Panc1 (cell line): ENCODE measurements around the gene OR7G1. TPM values are rescaled to one million over a fixed set of nuclear protein-coding genes. Genes with fewer than 3 reads are reported as not detected.

Experiments used
- ATAC-seq: fragments of 200-7000 bp; cut with Tn5 transposase; 2 replicates; pipeline ENCODE4 v1.9.1; 2020; ENCODE audit warnings: mild to moderate bottlenecking, moderate library complexity
- BruUV-seq: library from RNA; stranded (reverse); fragments of 400-500 nt; replicated peaks from 2 replicates; lab custom pipeline; 2021; lab: Mats Ljungman, UMichigan
- CTCF ChIA-PET: fragments of 300-600 bp; sonication (Branson Sonifier 250); formaldehyde crosslinking; loops from one replicate; lab custom pipeline; 2022; ENCODE audit warnings: antibody characterized with exemption; lab: Charles Lee
- POLR2A ChIA-PET: fragments of 300-600 bp; sonication (Branson Sonifier 250); formaldehyde crosslinking; loops from one replicate; lab custom pipeline; 2022; ENCODE audit warnings: antibody characterized with exemption; lab: Charles Lee
- DNase-seq: peaks from one replicate; pipeline ENCODE4 v3.0.0-alpha.2; 2010; ENCODE audit warnings: low read depth, low spot score
- H3K27ac ChIP-seq: 2 replicates; pipeline ENCODE4 v1.5.1; 2011; ENCODE audit warnings: mild to moderate bottlenecking, low read length, inconsistent platforms
- H3K27me3 ChIP-seq: fragments of 200-500 bp; sonication (Bioruptor generic); 2 replicates; pipeline ENCODE4 v1.6.0; 2014; ENCODE audit warnings: low read length, inconsistent platforms; ENCODE audit not compliant: control insufficient read depth, insufficient read depth
- H3K36me3 ChIP-seq: fragments of 200-500 bp; sonication (Bioruptor generic); 2 replicates; pipeline ENCODE4 v1.5.1; 2014; ENCODE audit warnings: inconsistent platforms, mild to moderate bottlenecking, low read length, moderate library complexity; ENCODE audit not compliant: control insufficient read depth, insufficient read depth
- H3K4me1 ChIP-seq: 2 replicates; pipeline ENCODE4 v1.5.1; 2011; ENCODE audit warnings: inconsistent platforms, mild to moderate bottlenecking, low read length, moderate library complexity; ENCODE audit not compliant: control insufficient read depth, insufficient read depth
- H3K4me3 ChIP-seq, 2 experiments: 2 replicates each; pipeline ENCODE4 v1.5.1; 2011 to 2012; ENCODE audit warnings: low read depth in 2 of 2, low read length in 2 of 2, mild to moderate bottlenecking in 2 of 2, inconsistent platforms in 1 of 2, moderate library complexity in 1 of 2
- H3K9me3 ChIP-seq: fragments of 200-500 bp; sonication (Bioruptor generic); 2 replicates; pipeline ENCODE4 v1.5.1; 2014; ENCODE audit warnings: low read depth, mild to moderate bottlenecking, inconsistent platforms, low read length, moderate library complexity; ENCODE audit not compliant: control insufficient read depth, insufficient read depth
- CTCF ChIP-seq: fragments of 450-650 bp; IDR thresholded peaks from 2 replicates; pipeline ENCODE4 v1.5.1; 2017; ENCODE audit warnings: mild to moderate bottlenecking
- POLR2AphosphoS5 ChIP-seq: IDR thresholded peaks from 2 replicates; pipeline ENCODE4 v1.6.1; 2012; ENCODE audit warnings: mild to moderate bottlenecking, low read depth, low read length, moderate library complexity
- REST ChIP-seq, 2 experiments: IDR thresholded peaks; 2 replicates each; pipeline ENCODE4 v1.6.1; 2011 to 2012; ENCODE audit warnings: low read depth in 2 of 2, control low read depth in 1 of 2, low read length in 1 of 2, mild to moderate bottlenecking in 1 of 2, moderate library complexity in 1 of 2; ENCODE audit not compliant: insufficient read depth in 1 of 2
- SIN3A ChIP-seq: IDR thresholded peaks from 2 replicates; pipeline ENCODE4 v1.6.1; 2012; ENCODE audit warnings: low read depth, mild to moderate bottlenecking, low read length, moderate library complexity, borderline replicate concordance; ENCODE audit not compliant: insufficient read depth
- TCF7L2 ChIP-seq: IDR thresholded peaks from 2 replicates; pipeline ENCODE4 v1.6.1; 2011; ENCODE audit warnings: mild to moderate bottlenecking, low read depth, low read length, inconsistent platforms
- in situ Hi-C: cut with HindIII; loops from 2 replicates; pipeline ENCODE4 v1.10.0; 2016; ENCODE audit warnings: low sequenced_read_pairs, low pct_unique_long_range_greater_than_20kb
- intact Hi-C: fragments of 100-400 bp; cut with micrococcal nuclease; formaldehyde crosslinking; loops from one replicate; pipeline ENCODE4 v1.10.0; 2022; ENCODE audit not compliant: unreplicated experiment
- total RNA-seq: library from RNA; stranded (reverse); gene quantifications from one replicate; pipeline ENCODE4 v1.2.1, GENCODE V29; 2021; ENCODE audit not compliant: unreplicated experiment

The OR7G1 gene
- total RNA-seq, 1 experiment from 2014 or later, result not detected

GRCh38 chr19:9149997-9150396 lies 34.4 kb upstream of the OR7G1 start:
- no TSS peak for BruUV-seq
- Histone ChIP-seq H3K36me3 (no peaks in the 10 kb centered on the region), H3K27me3 (no peaks in the 10 kb centered on the region), H3K9me3 (peaks cover 47% of the 10 kb centered on the region; the same call in 1 of the 2 replicates), H3K27ac (no peak overlapping the region), H3K4me1 (no peaks in the 10 kb centered on the region), H3K4me3 (no peak overlapping the region)
- TF ChIP-seq POLR2AphosphoS5 (no peak), REST (IDR thresholded peaks at IDR 0.05; ENCODE audit: insufficient read depth in 1 of 2, low read depth in 2 of 2, low read length in 1 of 2) (no peak), TCF7L2 (no peak), SIN3A (no peak), CTCF (no peak)
- ChIA-PET CTCF (no interaction called here), POLR2A (no interaction called here)
- ATAC-seq, result no peak
- in situ Hi-C loops (no loop called here), intact Hi-C loops (no loop called here)
- no peak for DNase-seq

- BruUV-seq, result no TSS peak
- no peaks in the 10 kb centered on the region for H3K27me3 ChIP-seq
- intact Hi-C loops, result no loop called here
- CTCF ChIA-PET, result no interaction called here
- ATAC-seq (no peak), DNase-seq (no peak)
- no peak overlapping the region for H3K4me3 ChIP-seq
- TF ChIP-seq POLR2AphosphoS5, result no peak
- TF ChIP-seq TCF7L2, result no peak
- peaks cover 57% of the 10 kb centered on the region; the same call in 1 of the 2 replicates for H3K9me3 ChIP-seq
- H3K27ac ChIP-seq, result no peak overlapping the region
- in situ Hi-C loops, result no loop called here
- no peaks in the 10 kb centered on the region for H3K4me1 ChIP-seq
- POLR2A ChIA-PET, result no interaction called here
- H3K36me3 ChIP-seq, result no peaks in the 10 kb centered on the region
Measured at GRCh38 chr19:9148697-9149096, 33.1 kb upstream of the OR7G1 start.

GRCh38 chr19:9146882-9147281 lies 31.3 kb upstream of the OR7G1 start:
- no TSS peak for BruUV-seq
- Histone ChIP-seq H3K27ac (no peak overlapping the region), H3K27me3 (no peaks in the 10 kb centered on the region), H3K36me3 (no peaks in the 10 kb centered on the region), H3K4me1 (no peaks in the 10 kb centered on the region), H3K4me3 (no peak overlapping the region), H3K9me3 (peaks cover 48% of the 10 kb centered on the region)
- DNase-seq, result no peak
- ChIA-PET CTCF (no interaction called here), POLR2A (no interaction called here)
- ATAC-seq, result no peak
- in situ Hi-C loops (no loop called here), intact Hi-C loops (no loop called here)
- TF ChIP-seq REST (IDR thresholded peaks at IDR 0.05; ENCODE audit: insufficient read depth in 1 of 2, low read depth in 2 of 2, low read length in 1 of 2), result no peak
